Left ventricle myocardium inferior (tissue), 1 donor: ENCODE measurements around the gene THOC7. TPM values are rescaled to one million over a fixed set of nuclear protein-coding genes. Genes with fewer than 3 reads are reported as not detected.
A peak's percentile ranks its signal among the peaks of the same experiment; 100 is the strongest.

Experiments used
- DNase-seq: peaks from one replicate; pipeline ENCODE4 v3.0.0-alpha.2; 2020
- H3K27ac ChIP-seq: fragments of 200-600 bp; replicated peaks from 2 replicates; pipeline ENCODE4 v1.8.0; 2021
- H3K27me3 ChIP-seq: fragments of 200-600 bp; 2 replicates; pipeline ENCODE4 v1.8.0; 2021; ENCODE audit warnings: low read depth
- H3K36me3 ChIP-seq: fragments of 200-600 bp; 2 replicates; pipeline ENCODE4 v1.8.0; 2021
- H3K4me1 ChIP-seq: fragments of 200-600 bp; 2 replicates; pipeline ENCODE4 v1.8.0; 2021
- H3K4me3 ChIP-seq: fragments of 200-600 bp; 2 replicates; pipeline ENCODE4 v1.8.0; 2021; ENCODE audit warnings: mild to moderate bottlenecking, moderate library complexity
- H3K9me3 ChIP-seq: fragments of 200-600 bp; replicated peaks from 2 replicates; pipeline ENCODE4 v1.8.0; 2021
- CTCF ChIP-seq: fragments of 200-600 bp; IDR thresholded peaks from 2 replicates; pipeline ENCODE4 v1.8.0; 2021; ENCODE audit warnings: antibody characterized with exemption, mild to moderate bottlenecking, borderline replicate concordance
- intact Hi-C: fragments of 100-400 bp; cut with micrococcal nuclease; formaldehyde crosslinking; loops from one replicate; pipeline ENCODE4 v1.11.0; 2022
- total RNA-seq: library from RNA; stranded (reverse); fragmentation: NEBNext Ultra II Directional; extraction: Animal tissue kit (Norgen Biotek cat#: 25700); gene quantifications from one replicate; pipeline ENCODE4 v1.2.1, GENCODE V29; 2021
- donor health status: DM: no; HTN: yes; CAD: no; lungs with severe emphysema.

Gene THOC7
- total RNA-seq, 1 donor from 2014 or later, result 79.4 TPM

- H3K27ac ChIP-seq, result no peak overlapping the region
- peak; percentile 34 for TF ChIP-seq CTCF
- intact Hi-C loops, result no loop called here
Measured at GRCh38 chr3:63791974-63792373, 71.6 kb downstream of the THOC7 start.

More at GRCh38 chr3:63791974-63792373, 71.6 kb downstream of the THOC7 start:
- Histone ChIP-seq H3K4me1 (no peaks in the 10 kb centered on the region), H3K36me3 (no peaks in the 10 kb centered on the region), H3K27me3 (no peaks in the 10 kb centered on the region), H3K4me3 (no peak overlapping the region), H3K9me3 (no peaks in the 10 kb centered on the region)
- DNase-seq, result no peak

Other genes with a start within 250 kb of the THOC7 start
- gene SNTN, start 211.1 kb downstream of the THOC7 start, total RNA-seq, result not detected
- not detected for gene C3orf49, start 44.5 kb downstream of the THOC7 start, total RNA-seq
- 12.1 TPM for gene ATXN7, start 62 bp upstream of the THOC7 start, total RNA-seq
- not detected for gene SCAANT1, start 48.6 kb upstream of the THOC7 start, total RNA-seq
- gene PSMD6, start 159.7 kb upstream of the THOC7 start, total RNA-seq, result 78.3 TPM